K562 (cell line): ENCODE results near the gene KCTD13. TPM values are rescaled to one million over a fixed set of nuclear protein-coding genes. Genes with fewer than 3 reads are reported as not detected.

Source experiments
- DDX20 ChIP-seq: fragments of 450-650 bp; IDR thresholded peaks from 2 replicates; pipeline ENCODE4 v1.6.1; 2016; ENCODE audit warnings: missing genetic modification characterization, low read depth, mild to moderate bottlenecking, missing compliant biosample characterization, moderate library complexity
- EP300 ChIP-seq: IDR thresholded peaks from 2 replicates; pipeline ENCODE4 v1.6.1; 2012; ENCODE audit warnings: low read length, improper control_type of control experiment
- HDAC6 ChIP-seq: IDR thresholded peaks from 2 replicates; pipeline ENCODE4 v1.6.1; 2012; ENCODE audit warnings: low read depth, mild to moderate bottlenecking, control low read depth, inconsistent platforms, low read length, moderate library complexity
- KLF13 ChIP-seq: fragments of 450-650 bp; IDR thresholded peaks from 2 replicates; pipeline ENCODE4 v1.6.1; 2016; ENCODE audit warnings: missing genetic modification characterization, low read depth, mild to moderate bottlenecking, missing compliant biosample characterization, moderate library complexity, borderline replicate concordance
- MGA ChIP-seq: fragments of 450-650 bp; IDR thresholded peaks from 2 replicates; pipeline ENCODE4 v1.6.1; 2016; ENCODE audit warnings: mild to moderate bottlenecking, moderate library complexity
- SMAD3 ChIP-seq: fragments of 450-650 bp; formaldehyde crosslinking; conservative IDR thresholded peaks from 2 replicates; pipeline ENCODE4 v1.4.0; 2020; ENCODE audit warnings: mild to moderate bottlenecking
- SP2 ChIP-seq: IDR thresholded peaks from 2 replicates; pipeline ENCODE4 v1.6.1; 2011; ENCODE audit warnings: mild to moderate bottlenecking, low read depth, low read length, moderate library complexity; ENCODE audit not compliant: poor library complexity, severe bottlenecking; ENCODE audit errors: extremely low read depth
- USF2 ChIP-seq: sonication (generic); formaldehyde crosslinking; IDR thresholded peaks from 2 replicates; pipeline ENCODE4 v1.5.0; 2020; ENCODE audit warnings: missing genetic modification reagents
- polyA plus RNA-seq, 8 experiments: library from polyadenylated mRNA; depleted of rRNA in 4 of 8; stranded (reverse) in 5 of 8; unstranded in 3 of 8; fragments of >200 nt; fragmentation: Nextera tagmentation in 2 of 8; fragmentation: Illumina TruSeq in 1 of 8; extraction: Ambion mirVana in 2 of 8; extraction: Trizol in 1 of 8; gene quantifications; 2 replicates each; pipeline versions ENCODE4 v1.2.1 to v1.2.3, GENCODE V29; 2011 to 2014; ENCODE audit warnings: inconsistent platforms in 1 of 8, missing spikeins in 1 of 8
- total RNA-seq, 7 experiments: library from RNA; depleted of rRNA in 6 of 7; stranded (reverse); fragments of >200 nt in 6 of 7; fragmentation: Illumina TruSeq in 2 of 7; extraction: Trizol in 2 of 7; gene quantifications; 2 replicates each; pipeline versions ENCODE4 v1.2.1 to v1.2.3, GENCODE V29; 2011 to 2021; ENCODE audit warnings: low replicate concordance in 1 of 7

The KCTD13 gene
- total and polyA plus RNA-seq, 9 of the 15 experiments (the other 6 are each of a cell fraction or from before 2014, with no cell fraction given): 1.0 to 20.6 (median 9.8) TPM

GRCh38 chr16:29974291-29975133 lies 48.5 kb upstream of the KCTD13 start (continued):
- TF ChIP-seq MGA (no peak; the same call in 1 of the 2 replicates), HDAC6 (no peak), DDX20 (tag) (no peak), SP2 (no peak), KLF13 (tag) (no peak), EP300 (no peak), USF2 (CRISPR knock-in tag) (no peak), SMAD3 (CRISPR knock-in tag) (no peak)
